Peyer's patch (tissue), 4 donors: ENCODE data around the gene GNAQ. TPM values are rescaled to one million over a fixed set of nuclear protein-coding genes. Genes with fewer than 3 reads are reported as not detected.

Experiments
- DNase-seq, 3 donors: peaks; one replicate each; pipeline ENCODE4 v3.0.0-alpha.2; 2017 to 2019
- H3K27ac ChIP-seq, 4 donors: fragments of 200-600 bp; sonication (generic); one replicate each; pipeline ENCODE4 v1.5.1; 2016 to 2019
- H3K27me3 ChIP-seq, 2 donors: fragments of 200-600 bp; sonication (generic); one replicate each; pipeline ENCODE4 v1.5.1; 2019
- H3K36me3 ChIP-seq, 3 donors: fragments of 200-600 bp; sonication (generic); one replicate each; pipeline ENCODE4 v1.5.1; 2016 to 2019
- H3K4me1 ChIP-seq, 4 donors: fragments of 200-600 bp; sonication (generic); one replicate each; pipeline ENCODE4 v1.5.1; 2016 to 2019
- H3K4me3 ChIP-seq, 4 donors: fragments of 200-600 bp; sonication (generic); 1 replicate in 3 of 4; 2 replicates in 1 of 4; pipeline ENCODE4 v1.5.1; 2016 to 2019; ENCODE audit warnings: mild to moderate bottlenecking in 1 of 4
- H3K9me3 ChIP-seq, 4 donors: fragments of 200-600 bp; sonication (generic); one replicate each; pipeline ENCODE4 v1.5.1; 2016 to 2019; ENCODE audit warnings: mild to moderate bottlenecking in 1 of 4
- CTCF ChIP-seq, 6 experiments: fragments of 450-650 bp in 4 of 6; fragments of 200-600 bp in 2 of 6; sonication (generic) in 1 of 6; IDR thresholded peaks; one replicate each; pipeline ENCODE4 v1.5.1; 2017 to 2019; ENCODE audit warnings: antibody characterized with exemption in 6 of 6, mild to moderate bottlenecking in 3 of 6, moderate library complexity in 1 of 6
- POLR2A ChIP-seq, 2 donors: fragments of 450-650 bp; IDR thresholded peaks; one replicate each; pipeline ENCODE4 v1.5.1; 2017; ENCODE audit warnings: antibody characterized with exemption in 2 of 2, mild to moderate bottlenecking in 2 of 2, moderate library complexity in 2 of 2
- total RNA-seq, 4 donors: library from RNA; depleted of rRNA; stranded (reverse); fragments of >200 nt; gene quantifications; one replicate each; pipeline ENCODE4 v1.1.0, GENCODE V29; 2016

The GNAQ gene
- total RNA-seq, 4 donors from 2014 or later = 28.7 to 45.4 (median 33.5) TPM

GRCh38 chr9:77917800-77918199, 113.8 kb downstream of the GNAQ start:
- H3K27me3 ChIP-seq = no peaks in the 10 kb centered on the region
- DNase-seq = no peak
- no peak for TF ChIP-seq CTCF (IDR thresholded peaks at IDR 0.05)
- TF ChIP-seq POLR2A (IDR thresholded peaks at IDR 0.05) = no peak
- no peaks in the 10 kb centered on the region for H3K4me1 ChIP-seq
- no peaks in the 10 kb centered on the region for H3K9me3 ChIP-seq
- no peak overlapping the region for H3K4me3 ChIP-seq
- H3K27ac ChIP-seq = no peak overlapping the region
- peaks cover 0 to 5% (median 0%) of the 10 kb centered on the region in 3 donors for H3K36me3 ChIP-seq

GRCh38 chr9:77916820-77917219, 114.8 kb downstream of the GNAQ start:
- Histone ChIP-seq H3K9me3 (no peaks in the 10 kb centered on the region), H3K27ac (no peak overlapping the region), H3K36me3 (peaks cover 0 to 5% (median 0%) of the 10 kb centered on the region in 3 donors), H3K4me3 (no peak overlapping the region), H3K4me1 (no peaks in the 10 kb centered on the region), H3K27me3 (no peaks in the 10 kb centered on the region)
- TF ChIP-seq CTCF (IDR thresholded peaks at IDR 0.05) = no peak
- no peak for TF ChIP-seq POLR2A (IDR thresholded peaks at IDR 0.05)
- DNase-seq = no peak

GRCh38 chr9:77916410-77916819, 115.2 kb downstream of the GNAQ start:
- Histone ChIP-seq H3K27ac (no peak overlapping the region), H3K4me1 (no peaks in the 10 kb centered on the region), H3K27me3 (no peaks in the 10 kb centered on the region), H3K4me3 (no peak overlapping the region), H3K9me3 (no peaks in the 10 kb centered on the region), H3K36me3 (peaks cover 0 to 5% (median 0%) of the 10 kb centered on the region in 3 donors)
- no peak for DNase-seq
- no peak for TF ChIP-seq CTCF (IDR thresholded peaks at IDR 0.05)
- no peak for TF ChIP-seq POLR2A (IDR thresholded peaks at IDR 0.05)

GRCh38 chr9:77915744-77916143, 115.9 kb downstream of the GNAQ start:
- no peak overlapping the region for H3K27ac ChIP-seq
- no peaks in the 10 kb centered on the region for H3K27me3 ChIP-seq
- no peaks in the 10 kb centered on the region for H3K9me3 ChIP-seq
- no peak for TF ChIP-seq POLR2A (IDR thresholded peaks at IDR 0.05)
- TF ChIP-seq CTCF (IDR thresholded peaks at IDR 0.05) = no peak
- DNase-seq = no peak
- H3K36me3 ChIP-seq = peaks cover 0 to 4% (median 0%) of the 10 kb centered on the region in 3 donors
- H3K4me3 ChIP-seq = no peak overlapping the region
- H3K4me1 ChIP-seq = no peaks in the 10 kb centered on the region

GRCh38 chr9:77912895-77913693, 118.5 kb downstream of the GNAQ start:
- Histone ChIP-seq H3K36me3 (no peaks in the 10 kb centered on the region), H3K27ac (no peak overlapping the region), H3K4me1 (no peaks in the 10 kb centered on the region), H3K4me3 (no peak overlapping the region), H3K27me3 (no peaks in the 10 kb centered on the region), H3K9me3 (no peaks in the 10 kb centered on the region)
- DNase-seq = no peak
- TF ChIP-seq CTCF (IDR thresholded peaks at IDR 0.05) (no peak), POLR2A (IDR thresholded peaks at IDR 0.05) (no peak)
